ENCODE results near the gene USP7. TPM values are rescaled to one million over a fixed set of nuclear protein-coding genes. Genes with fewer than 3 reads are reported as not detected.

Gene USP7
- total RNA-seq, 1 donor from 2014 or later, result 55.3 TPM

DNA sequence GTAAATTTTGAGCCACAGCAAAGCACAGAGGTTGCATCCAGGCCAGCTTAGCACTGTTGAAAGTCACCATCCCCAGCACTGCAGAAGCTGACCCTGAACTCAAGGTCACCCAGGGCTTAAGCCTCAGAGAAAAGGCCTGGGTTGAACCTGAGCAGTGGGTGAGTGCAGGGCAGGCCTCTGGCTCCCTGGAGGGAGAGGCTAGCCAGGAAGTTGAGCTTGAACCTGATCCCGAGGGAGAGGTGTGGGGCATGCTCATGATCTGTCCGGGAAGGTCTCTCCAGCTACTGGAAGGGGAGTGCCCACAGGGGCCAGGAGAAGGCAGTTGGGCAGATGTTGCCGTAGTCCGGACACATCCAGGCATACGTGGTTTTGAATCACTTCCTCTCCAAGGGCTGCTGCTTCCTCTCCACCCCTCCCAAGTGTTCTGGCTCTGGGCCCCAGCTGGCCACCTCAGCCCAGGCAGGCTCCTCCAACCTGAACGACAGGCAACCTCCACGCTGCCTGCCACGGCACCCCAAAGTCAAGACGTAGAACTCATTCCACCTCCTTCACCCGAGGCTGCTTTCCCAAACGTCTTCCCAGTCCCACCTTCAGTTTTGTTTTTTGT, 113.3 kb downstream of the USP7 start:
- Histone ChIP-seq H3K36me3 (peaks cover 34 to 60% of the 10 kb centered on the region in 2 donors), H3K4me1 (peaks cover 0 to 6% of the 10 kb centered on the region in 2 donors), H3K27ac (peak overlapping the region; percentile 36 to 37), H3K9me3 (no peaks in the 10 kb centered on the region), H3K27me3 (no peaks in the 10 kb centered on the region), H3K4me3 (no peak overlapping the region)
- intact Hi-C loops (cut with DNase I), result no loop called here
- peak in 1 of 2 donors; percentile 82 for DNase-seq (ENCODE audit: low spot score in 2 of 2)
- no peak for TF ChIP-seq CTCF (IDR thresholded peaks at IDR 0.05)

GRCh38 chr16:8849411-8850011, 114.2 kb downstream of the USP7 start:
- intact Hi-C loops (cut with DNase I), result no loop called here
- TF ChIP-seq CTCF (IDR thresholded peaks at IDR 0.05), result no peak
- H3K9me3 ChIP-seq, result no peaks in the 10 kb centered on the region
- H3K4me1 ChIP-seq, result peaks cover 0 to 6% of the 10 kb centered on the region in 2 donors
- H3K4me3 ChIP-seq, result no peak overlapping the region
- H3K27ac ChIP-seq, result peak overlapping the region; percentile 36 to 37
- H3K27me3 ChIP-seq, result no peaks in the 10 kb centered on the region
- peaks cover 25 to 52% of the 10 kb centered on the region in 2 donors for H3K36me3 ChIP-seq
- DNase-seq (ENCODE audit: low spot score in 2 of 2), result no peak

GRCh38 chr16:8848939-8849391, 114.7 kb downstream of the USP7 start:
- intact Hi-C loops (cut with DNase I), result no loop called here
- peaks cover 24 to 46% of the 10 kb centered on the region in 2 donors for H3K36me3 ChIP-seq
- DNase-seq (ENCODE audit: low spot score in 2 of 2), result no peak

GRCh38 chr16:8848231-8848938, 115.3 kb downstream of the USP7 start:
- intact Hi-C loops (cut with DNase I), result no loop called here
- no peak for DNase-seq (ENCODE audit: low spot score in 2 of 2)
- H3K36me3 ChIP-seq, result peaks cover 24 to 40% of the 10 kb centered on the region in 2 donors
- peak overlapping the region in 1 of 2 donors; percentile 3 for H3K27ac ChIP-seq
- no peaks in the 10 kb centered on the region for H3K27me3 ChIP-seq
- H3K4me1 ChIP-seq, result peaks cover 0 to 6% of the 10 kb centered on the region in 2 donors
- no peak for TF ChIP-seq CTCF (IDR thresholded peaks at IDR 0.05)
- H3K9me3 ChIP-seq, result no peaks in the 10 kb centered on the region
- H3K4me3 ChIP-seq, result no peak overlapping the region

More at GRCh38 chr16:8848939-8849391, 114.7 kb downstream of the USP7 start:
- H3K27ac ChIP-seq, result peak overlapping the region in 1 of 2 donors; percentile 3
- peaks cover 0 to 6% of the 10 kb centered on the region in 2 donors for H3K4me1 ChIP-seq
- no peaks in the 10 kb centered on the region for H3K27me3 ChIP-seq
- H3K4me3 ChIP-seq, result no peak overlapping the region
- TF ChIP-seq CTCF (IDR thresholded peaks at IDR 0.05), result no peak
- no peaks in the 10 kb centered on the region for H3K9me3 ChIP-seq

GRCh38 chr16:8847623-8848022, 116.1 kb downstream of the USP7 start:
- no peak for DNase-seq (ENCODE audit: low spot score in 2 of 2)
- intact Hi-C loops (cut with DNase I), result no loop called here
- TF ChIP-seq CTCF (IDR thresholded peaks at IDR 0.05), result no peak
- Histone ChIP-seq H3K36me3 (peaks cover 17 to 33% of the 10 kb centered on the region in 2 donors), H3K4me1 (peaks cover 0 to 6% of the 10 kb centered on the region in 2 donors), H3K27ac (no peak overlapping the region), H3K27me3 (no peaks in the 10 kb centered on the region), H3K4me3 (no peak overlapping the region), H3K9me3 (no peaks in the 10 kb centered on the region)

All from ascending aorta (tissue), 2 donors.